ENCODE results near the gene FAM184B.

Gene FAM184B

DNA sequence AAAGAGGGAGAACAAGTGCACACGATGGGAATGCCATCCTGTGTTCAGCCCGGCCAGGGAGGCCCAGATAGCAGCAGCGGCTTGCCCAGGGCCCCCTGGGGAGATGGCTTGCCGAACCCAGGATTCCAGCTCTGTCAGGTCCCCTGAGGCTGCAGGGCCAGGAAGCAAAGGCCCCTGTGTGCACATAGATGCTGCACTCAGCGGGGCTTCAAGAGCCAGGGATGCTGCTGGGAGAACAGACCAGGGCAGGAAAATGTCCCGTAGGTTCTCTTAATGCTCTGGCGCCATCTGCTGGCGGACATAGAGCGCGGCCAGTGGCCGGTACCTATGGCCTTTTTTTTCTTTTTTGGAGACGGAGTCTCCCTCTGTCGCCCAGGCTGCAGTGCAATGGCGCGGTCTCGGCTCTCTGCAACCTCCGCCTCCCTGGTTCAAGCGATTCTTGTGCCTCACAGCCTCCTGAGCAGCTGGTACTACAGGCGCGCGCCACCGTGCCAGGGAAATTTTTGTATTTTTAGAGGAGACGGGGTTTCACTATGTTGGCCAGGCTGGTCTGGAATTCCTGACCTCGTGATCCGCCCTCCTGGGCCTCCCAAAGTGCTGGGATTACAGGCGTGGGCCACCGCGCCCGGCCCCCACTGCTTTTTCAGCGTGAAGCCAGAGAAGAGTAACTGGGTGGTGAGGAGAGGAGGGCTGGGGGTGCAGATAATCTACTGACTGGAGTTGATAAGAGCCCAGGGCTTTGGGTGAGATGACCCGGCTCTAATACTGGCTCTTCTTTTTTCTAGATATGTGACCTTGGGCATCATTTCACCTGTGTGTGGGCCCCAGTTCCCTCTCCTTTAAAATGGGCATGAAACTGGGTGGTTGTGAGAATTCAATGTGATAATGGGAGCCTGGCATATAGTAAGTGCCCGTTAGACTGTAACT is 144.5 kb downstream of the FAM184B start:
- peak; percentile 38 to 41 for DNase-seq (ENCODE audit: low read depth in 2 of 2)

DNA sequence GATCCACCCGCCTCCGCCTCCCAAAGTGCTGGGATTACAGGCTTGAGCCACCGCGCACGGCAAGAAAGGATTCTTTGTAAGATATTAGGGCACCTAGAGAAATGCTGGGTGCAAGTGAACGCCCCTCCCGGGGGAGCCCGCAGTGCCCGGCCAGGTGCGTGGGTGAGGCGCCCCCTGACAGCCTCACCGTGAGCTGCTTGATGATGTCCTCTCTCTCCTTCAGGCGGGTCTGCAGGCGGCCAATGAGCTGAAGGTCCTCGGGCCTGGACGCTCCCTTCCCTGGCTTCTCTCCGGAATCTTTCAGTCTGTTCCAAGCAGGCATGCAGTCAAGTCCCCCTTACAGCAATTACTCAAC is 145.1 kb downstream of the FAM184B start:
- DNase-seq (ENCODE audit: low read depth in 2 of 2), result no peak

DNA sequence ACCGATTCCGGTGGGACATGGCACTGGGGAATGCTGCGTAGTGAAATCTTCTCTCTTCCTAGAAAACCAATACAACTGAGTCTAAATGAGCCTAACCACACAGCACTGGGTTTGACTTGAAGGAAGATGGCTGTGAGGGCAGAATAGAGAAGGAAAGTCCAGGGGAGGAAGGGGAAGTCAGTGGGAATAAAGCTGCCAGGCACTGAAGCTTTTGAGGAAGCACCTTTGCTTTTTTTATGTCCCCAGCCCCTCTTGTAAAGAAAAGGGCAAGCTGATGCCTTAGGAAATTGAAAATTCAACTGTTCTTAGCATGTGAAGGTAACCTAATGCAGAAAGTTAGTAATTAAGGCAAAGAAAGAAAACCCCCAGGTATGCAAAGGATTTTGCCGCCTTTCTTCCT is 146.4 kb downstream of the FAM184B start:
- DNase-seq (ENCODE audit: low read depth in 2 of 2), result no peak

GRCh38 chr4:17633600-17633999 is 147.8 kb downstream of the FAM184B start:
- DNase-seq (ENCODE audit: low read depth in 2 of 2), result no peak

GRCh38 chr4:17630228-17630627 is 151.2 kb downstream of the FAM184B start:
- no peak for DNase-seq (ENCODE audit: low read depth in 2 of 2)

GRCh38 chr4:17624821-17625220 is 156.6 kb downstream of the FAM184B start:
- DNase-seq (ENCODE audit: low read depth in 2 of 2), result no peak

DNA sequence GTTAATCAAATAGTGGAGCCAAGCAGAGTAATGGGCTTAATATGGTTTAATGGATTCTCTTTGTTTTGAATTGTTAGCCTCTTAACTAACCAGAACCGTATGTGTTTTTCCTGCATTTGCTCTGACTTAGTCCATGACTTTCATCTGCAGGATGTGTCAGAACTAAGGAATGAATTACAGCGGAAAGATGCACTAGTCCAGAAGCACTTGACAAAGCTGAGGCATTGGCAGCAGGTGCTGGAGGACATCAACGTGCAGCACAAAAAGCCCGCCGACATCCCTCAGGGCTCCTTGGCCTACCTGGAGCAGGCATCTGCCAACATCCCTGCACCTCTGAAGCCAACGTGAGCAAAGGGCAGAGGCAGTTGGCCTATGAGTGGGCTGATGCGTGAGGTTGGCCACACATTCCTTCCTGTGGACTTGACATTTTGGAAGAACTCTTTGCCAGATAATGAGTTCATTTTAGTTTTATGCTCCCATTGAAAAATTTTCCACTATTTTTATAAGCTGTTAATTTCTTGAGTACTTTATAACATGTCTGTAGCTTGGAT is 157.9 kb downstream of the FAM184B start:
- DNase-seq (ENCODE audit: low read depth in 2 of 2), result no peak

DNA sequence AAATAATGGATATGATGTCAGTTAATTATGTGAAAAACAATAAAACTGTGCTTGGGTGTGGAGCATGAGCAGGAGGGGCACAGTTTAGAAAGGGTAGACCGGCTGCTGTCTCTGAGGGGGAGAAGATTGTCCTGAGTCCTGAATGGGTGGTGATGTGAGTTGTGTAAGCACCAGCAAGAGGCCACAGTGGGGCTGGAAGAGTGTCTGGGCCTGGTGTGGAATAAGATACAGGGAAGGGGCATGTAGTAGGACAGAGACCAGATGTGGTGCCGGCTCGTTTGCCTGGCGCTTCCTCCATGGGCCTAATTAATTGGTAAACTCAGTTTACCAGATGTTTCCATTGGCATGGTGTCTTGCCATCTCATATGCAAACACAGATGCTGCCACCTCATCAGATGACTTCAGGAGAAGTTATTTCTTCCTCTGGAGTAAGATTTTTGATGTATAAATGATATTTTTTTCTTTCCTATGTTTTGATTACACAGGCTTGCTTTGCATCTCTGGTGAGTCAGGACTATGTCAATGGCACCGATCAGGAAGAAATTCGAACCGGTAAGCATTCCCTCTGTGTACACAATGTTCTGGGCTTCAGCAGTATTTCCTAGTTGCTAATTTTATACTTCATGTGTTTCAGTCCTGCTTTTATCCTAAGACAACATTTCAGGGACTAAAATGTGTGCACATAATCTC is 161.9 kb downstream of the FAM184B start:
- DNase-seq (ENCODE audit: low read depth in 2 of 2), result no peak

GRCh38 chr4:17618926-17619325 is 162.5 kb downstream of the FAM184B start:
- DNase-seq (ENCODE audit: low read depth in 2 of 2), result no peak

- DNase-seq (ENCODE audit: low read depth in 2 of 2), result no peak
Observed at GRCh38 chr4:17616283-17616682, 165.1 kb downstream of the FAM184B start.

DNA sequence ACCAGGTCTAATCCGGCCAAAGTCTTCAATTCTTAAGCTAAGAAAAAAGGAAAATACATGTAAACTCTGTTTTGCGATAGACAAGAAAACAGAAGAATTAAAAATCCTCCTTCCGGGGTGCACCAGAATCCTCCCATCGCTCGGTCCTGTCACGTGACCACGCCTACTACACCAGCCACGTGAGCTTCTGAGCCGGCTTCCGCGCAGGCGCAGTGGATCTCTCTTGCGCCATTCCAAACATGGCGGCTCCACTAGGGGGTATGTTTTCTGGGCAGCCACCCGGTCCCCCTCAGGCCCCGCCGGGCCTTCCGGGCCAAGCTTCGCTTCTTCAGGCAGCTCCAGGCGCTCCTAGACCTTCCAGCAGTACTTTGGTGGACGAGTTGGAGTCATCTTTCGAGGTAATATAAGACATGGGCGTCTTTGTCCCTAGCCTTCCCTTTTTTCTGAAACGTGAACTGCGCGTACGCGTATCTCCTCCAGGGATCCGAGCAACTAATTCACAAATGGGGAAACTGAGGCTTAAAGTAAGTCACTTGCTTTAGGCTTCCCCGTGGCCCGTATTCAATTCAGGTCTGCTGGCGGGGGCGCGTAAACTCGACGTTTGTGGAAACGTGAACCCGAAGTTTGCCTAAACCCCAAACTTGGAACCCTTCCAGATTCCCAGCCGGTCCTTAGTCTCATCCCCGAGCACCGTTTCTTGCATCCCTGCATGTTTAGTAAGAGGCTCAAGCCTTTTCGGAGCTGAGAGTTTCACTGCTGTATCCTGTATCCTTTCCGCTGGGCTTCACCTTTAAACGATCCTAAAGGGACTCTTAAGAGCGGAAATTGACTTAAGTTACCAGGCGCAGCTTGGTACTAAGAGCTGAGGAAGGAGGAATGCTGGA is 166.8 kb downstream of the FAM184B start, which contains the start of gene MED28:
TSS of gene MED28 (plus strand) at position 226 of the 884 bp plus-strand sequence. CDS start at position 240, 14 bp downstream.
- DNase-seq (ENCODE audit: low read depth in 2 of 2), result peak; percentile 89 to 91

- DNase-seq (ENCODE audit: low read depth in 2 of 2), result no peak
Observed at GRCh38 chr4:17613761-17614415, 167.5 kb downstream of the FAM184B start.

- no peak for DNase-seq (ENCODE audit: low read depth in 2 of 2)
Observed at GRCh38 chr4:17605236-17605635, 176.2 kb downstream of the FAM184B start.

- DNase-seq (ENCODE audit: low read depth in 2 of 2), result no peak
Observed at GRCh38 chr4:17599826-17600225, 181.6 kb downstream of the FAM184B start.

DNA sequence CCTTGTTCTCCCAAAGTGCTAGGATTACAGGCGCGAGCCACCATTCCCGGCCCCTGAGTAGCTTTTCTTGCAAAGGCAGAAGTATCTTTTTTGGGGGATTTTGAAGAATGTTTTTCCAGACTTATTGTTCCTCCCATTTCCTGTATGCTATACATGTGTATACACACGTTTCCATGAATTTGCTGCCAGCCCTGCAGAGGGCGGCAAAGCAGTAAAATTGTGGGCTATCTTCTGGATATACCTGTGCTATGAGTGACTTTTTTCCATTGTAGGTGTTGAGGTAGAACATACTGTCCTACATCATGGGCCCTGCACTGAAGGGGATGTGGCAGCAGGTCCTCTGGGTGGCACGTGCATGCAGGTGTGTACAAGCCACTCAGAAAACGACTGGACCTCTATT is 183.9 kb downstream of the FAM184B start:
- DNase-seq (ENCODE audit: low read depth in 2 of 2), result no peak

- no peak for DNase-seq (ENCODE audit: low read depth in 2 of 2)
Observed at GRCh38 chr4:17595471-17596005, 185.9 kb downstream of the FAM184B start.

- DNase-seq (ENCODE audit: low read depth in 2 of 2), result no peak
Observed at GRCh38 chr4:17589355-17589754, 192.1 kb downstream of the FAM184B start.

DNA sequence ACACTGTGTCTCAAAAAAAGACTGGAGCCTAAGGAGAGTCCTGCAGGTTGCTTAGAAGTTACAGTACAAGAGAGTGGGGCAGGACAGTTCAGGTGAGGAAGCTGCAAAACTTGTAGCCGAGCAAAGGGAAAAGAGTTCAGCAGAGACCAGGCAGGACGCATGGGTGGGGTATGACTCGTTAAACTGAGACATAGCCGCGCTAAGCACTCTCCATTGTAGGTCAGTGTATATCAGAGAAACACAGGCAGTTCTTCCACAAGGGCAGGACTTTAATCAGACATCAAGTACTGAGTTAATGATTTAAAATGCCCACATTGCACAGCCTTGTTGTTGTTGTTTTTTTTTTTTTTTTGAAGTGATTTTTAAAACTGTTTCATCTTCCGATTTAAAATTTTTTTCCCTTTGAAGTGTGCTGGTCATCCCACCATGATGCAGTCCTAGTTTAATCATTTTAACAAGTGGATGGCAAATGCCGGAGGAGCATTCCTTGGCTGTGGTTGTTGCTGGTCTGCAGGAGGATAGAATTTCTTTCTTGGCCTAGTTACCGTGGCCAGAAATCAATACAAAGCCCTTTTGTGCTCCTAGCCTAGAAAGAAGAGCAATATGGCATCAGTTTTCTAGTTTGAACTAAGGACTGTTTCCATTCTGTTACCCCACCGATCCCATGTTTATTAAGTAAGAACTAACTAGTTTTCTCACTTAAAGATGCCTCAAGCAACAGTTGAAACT is 194.2 kb downstream of the FAM184B start:
- no peak for DNase-seq (ENCODE audit: low read depth in 2 of 2)

DNA sequence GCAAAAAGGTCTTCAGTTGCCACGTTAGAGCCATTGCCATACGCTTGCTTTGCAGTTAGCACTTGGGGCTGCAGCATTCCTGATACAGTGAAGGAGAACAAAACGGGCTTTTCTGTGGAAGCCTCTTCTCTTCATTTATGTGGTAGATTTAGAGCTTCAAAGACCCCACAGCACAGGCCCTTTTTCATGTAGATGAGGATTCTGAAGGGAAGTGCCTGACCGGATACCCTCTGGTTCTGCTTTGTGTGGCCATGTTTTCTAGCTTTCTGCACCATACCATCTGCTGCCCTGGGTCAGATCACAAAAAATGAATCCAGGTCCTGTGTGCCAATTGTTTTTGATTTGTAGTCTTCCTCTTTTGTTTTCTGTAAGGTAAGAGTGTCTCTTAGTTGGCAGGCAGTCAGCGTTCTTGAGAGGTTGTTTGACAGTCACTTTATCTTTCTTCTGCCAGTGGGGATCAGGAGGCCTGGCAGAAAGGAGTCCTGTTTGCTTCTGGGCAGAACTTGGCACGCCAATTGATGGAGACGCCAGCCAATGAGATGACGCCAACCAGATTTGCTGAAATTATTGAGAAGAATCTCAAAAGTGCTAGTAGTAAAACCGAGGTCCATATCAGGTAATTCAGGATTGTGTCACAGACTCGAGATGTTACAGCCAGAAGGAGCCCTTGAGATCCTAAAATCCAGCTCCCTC is 196.8 kb downstream of the FAM184B start:
- DNase-seq (ENCODE audit: low read depth in 2 of 2), result no peak

- DNase-seq (ENCODE audit: low read depth in 2 of 2), result no peak
Observed at GRCh38 chr4:17583941-17584340, 197.5 kb downstream of the FAM184B start.
